A673 (cell line): ENCODE results near the gene NOCT. TPM values are rescaled to one million over a fixed set of nuclear protein-coding genes. Genes with fewer than 3 reads are reported as not detected.

Source experiments
- BruUV-seq: library from RNA; stranded (reverse); fragments of 400-500 nt; replicated peaks from 2 replicates; lab custom pipeline; 2021; lab: Mats Ljungman, UMichigan
- CTCF ChIA-PET: fragments of 300-600 bp; sonication (Branson Sonifier 250); formaldehyde crosslinking; loops from one replicate; lab custom pipeline; 2022; ENCODE audit warnings: antibody characterized with exemption; lab: Charles Lee
- POLR2A ChIA-PET: fragments of 300-600 bp; sonication (Branson Sonifier 250); formaldehyde crosslinking; loops from one replicate; lab custom pipeline; 2022; ENCODE audit warnings: antibody characterized with exemption; ENCODE audit not compliant: low non-redundant PET; lab: Charles Lee
- DNase-seq: peaks from one replicate; pipeline ENCODE4 v3.0.0-alpha.2; 2015; ENCODE audit warnings: low spot score
- H3K27ac ChIP-seq: fragments of 200-600 bp; sonication (generic); 2 replicates; pipeline ENCODE4 v1.5.1; 2016; ENCODE audit warnings: mixed run types, low read depth, mild to moderate bottlenecking, mixed read lengths, antibody characterized with exemption, low read length; ENCODE audit not compliant: poor library complexity, severe bottlenecking
- H3K27me3 ChIP-seq: fragments of 200-600 bp; sonication (generic); replicated peaks from 2 replicates; pipeline ENCODE4 v1.6.1; 2017; ENCODE audit warnings: mixed run types, low read depth, mild to moderate bottlenecking, mixed read lengths, antibody characterized with exemption, low read length; ENCODE audit not compliant: insufficient read depth, poor library complexity
- H3K36me3 ChIP-seq: fragments of 200-600 bp; sonication (generic); 2 replicates; pipeline ENCODE4 v1.6.1; 2016; ENCODE audit warnings: mixed run types, mild to moderate bottlenecking, mixed read lengths, antibody characterized with exemption, low read length; ENCODE audit not compliant: insufficient read depth, poor library complexity, severe bottlenecking
- H3K4me1 ChIP-seq: fragments of 200-600 bp; sonication (generic); 2 replicates; pipeline ENCODE4 v1.6.1; 2017; ENCODE audit warnings: mixed run types, mild to moderate bottlenecking, mixed read lengths, antibody characterized with exemption, low read length; ENCODE audit not compliant: insufficient read depth, poor library complexity, severe bottlenecking
- H3K4me3 ChIP-seq: fragments of 200-600 bp; sonication (generic); 2 replicates; pipeline ENCODE4 v1.5.1; 2016; ENCODE audit warnings: low read depth, mixed run types, mild to moderate bottlenecking, mixed read lengths, low read length; ENCODE audit not compliant: poor library complexity, severe bottlenecking
- H3K9me3 ChIP-seq: fragments of 200-600 bp; sonication (generic); 2 replicates; pipeline ENCODE4 v1.6.1; 2016; ENCODE audit warnings: mixed run types, low read depth, mild to moderate bottlenecking, mixed read lengths, antibody characterized with exemption, low read length; ENCODE audit not compliant: poor library complexity, severe bottlenecking
- EZH2 ChIP-seq: fragments of 200-600 bp; sonication (generic); IDR thresholded peaks from 2 replicates; pipeline ENCODE4 v1.6.1; 2017; ENCODE audit warnings: borderline replicate concordance, low read depth, mild to moderate bottlenecking, mixed read lengths, antibody characterized with exemption, low read length; ENCODE audit not compliant: poor library complexity, severe bottlenecking
- intact Hi-C: fragments of 100-400 bp; cut with micrococcal nuclease; formaldehyde crosslinking; loops from one replicate; pipeline ENCODE4 v1.10.0; 2022; ENCODE audit not compliant: unreplicated experiment
- total RNA-seq: library from RNA; stranded (reverse); gene quantifications from 2 replicates; pipeline ENCODE4 v1.2.3, GENCODE V29; 2021
- TF ChIP-seq, protein P1 (sequence below): fragments of 300-800, 200-600 bp; sonication (generic); conservative IDR thresholded peaks from 2 replicates; pipeline ENCODE4 v1.5.1; 2017; ENCODE audit warnings: low read depth, mild to moderate bottlenecking, antibody characterized with exemption, low read length, moderate library complexity, mixed read lengths

The NOCT gene
- total RNA-seq, 1 experiment from 2014 or later = 27.6 TPM

DNA sequence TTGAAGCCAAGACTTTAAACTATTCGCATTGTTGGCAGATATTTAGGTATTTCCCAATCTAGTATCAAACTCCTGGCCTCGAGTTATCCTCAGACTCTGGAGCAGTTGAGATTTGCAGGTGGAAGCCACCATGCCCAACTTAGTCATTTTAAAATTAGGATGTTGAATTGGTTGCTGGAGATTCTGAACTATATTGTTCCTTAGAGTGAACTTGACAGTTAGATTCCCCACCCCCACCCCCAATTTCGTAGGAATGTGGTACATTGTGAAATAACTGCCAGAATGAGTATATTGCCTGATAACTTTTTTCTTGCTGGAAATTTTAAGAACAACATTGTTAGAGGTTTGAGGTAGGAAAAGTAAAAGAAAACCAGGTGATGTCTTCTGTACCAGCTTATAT lies 2.3 kb downstream of the NOCT start:
- no peak for TF ChIP-seq EZH2
- TF ChIP-seq, protein P1, sequence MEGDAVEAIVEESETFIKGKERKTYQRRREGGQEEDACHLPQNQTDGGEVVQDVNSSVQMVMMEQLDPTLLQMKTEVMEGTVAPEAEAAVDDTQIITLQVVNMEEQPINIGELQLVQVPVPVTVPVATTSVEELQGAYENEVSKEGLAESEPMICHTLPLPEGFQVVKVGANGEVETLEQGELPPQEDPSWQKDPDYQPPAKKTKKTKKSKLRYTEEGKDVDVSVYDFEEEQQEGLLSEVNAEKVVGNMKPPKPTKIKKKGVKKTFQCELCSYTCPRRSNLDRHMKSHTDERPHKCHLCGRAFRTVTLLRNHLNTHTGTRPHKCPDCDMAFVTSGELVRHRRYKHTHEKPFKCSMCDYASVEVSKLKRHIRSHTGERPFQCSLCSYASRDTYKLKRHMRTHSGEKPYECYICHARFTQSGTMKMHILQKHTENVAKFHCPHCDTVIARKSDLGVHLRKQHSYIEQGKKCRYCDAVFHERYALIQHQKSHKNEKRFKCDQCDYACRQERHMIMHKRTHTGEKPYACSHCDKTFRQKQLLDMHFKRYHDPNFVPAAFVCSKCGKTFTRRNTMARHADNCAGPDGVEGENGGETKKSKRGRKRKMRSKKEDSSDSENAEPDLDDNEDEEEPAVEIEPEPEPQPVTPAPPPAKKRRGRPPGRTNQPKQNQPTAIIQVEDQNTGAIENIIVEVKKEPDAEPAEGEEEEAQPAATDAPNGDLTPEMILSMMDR = no peak
- Histone ChIP-seq H3K4me3 (peak overlapping the region; percentile 16), H3K9me3 (no peaks in the 10 kb centered on the region), H3K27ac (peak overlapping the region; percentile 4), H3K36me3 (no peaks in the 10 kb centered on the region), H3K27me3 (no peaks in the 10 kb centered on the region), H3K4me1 (peaks cover 44% of the 10 kb centered on the region)
- ChIA-PET CTCF (interaction anchor here (0.6 to 2.7 kb wide), 3 partner anchors 10 to 12 kb away, joined by 4 to 17 read pairs (median 5); no protein-coding TSS in a partner anchor), POLR2A (no interaction called here)
- no peak for DNase-seq
- intact Hi-C loops = no loop called here
- BruUV-seq = no TSS peak

DNA sequence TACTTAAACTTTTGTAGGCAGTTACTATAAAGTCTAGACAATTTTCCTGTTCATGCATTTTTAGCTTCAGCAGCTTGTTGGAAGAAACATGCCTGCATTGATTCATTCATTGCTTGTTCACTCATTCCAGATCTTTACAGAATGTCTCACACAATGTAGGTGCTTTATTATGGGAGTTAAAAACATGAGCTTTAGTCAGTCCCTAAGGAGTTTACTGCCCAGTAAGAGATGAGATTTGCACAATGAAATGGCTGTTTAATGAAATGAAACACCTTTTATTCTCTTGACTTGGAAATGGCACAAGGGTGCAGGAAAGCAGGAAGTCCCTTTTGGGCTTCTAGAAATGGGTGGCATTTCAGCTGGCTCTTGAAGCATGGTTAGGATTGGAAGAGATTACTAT lies 2.9 kb downstream of the NOCT start:
- Histone ChIP-seq H3K4me3 (peak overlapping the region; percentile 16), H3K27ac (peak overlapping the region; percentile 4), H3K27me3 (no peaks in the 10 kb centered on the region), H3K4me1 (peaks cover 44% of the 10 kb centered on the region), H3K36me3 (no peaks in the 10 kb centered on the region), H3K9me3 (no peaks in the 10 kb centered on the region)
- ChIA-PET CTCF (interaction anchor here (0.6 to 2.7 kb wide), 3 partner anchors 9 to 13 kb away, joined by 4 to 17 read pairs (median 5); no protein-coding TSS in a partner anchor), POLR2A (no interaction called here)
- TSS peak; percentile 26 for BruUV-seq
- TF ChIP-seq EZH2 = no peak
- TF ChIP-seq, protein P1 = no peak
- intact Hi-C loops = no loop called here
- no peak for DNase-seq

DNA sequence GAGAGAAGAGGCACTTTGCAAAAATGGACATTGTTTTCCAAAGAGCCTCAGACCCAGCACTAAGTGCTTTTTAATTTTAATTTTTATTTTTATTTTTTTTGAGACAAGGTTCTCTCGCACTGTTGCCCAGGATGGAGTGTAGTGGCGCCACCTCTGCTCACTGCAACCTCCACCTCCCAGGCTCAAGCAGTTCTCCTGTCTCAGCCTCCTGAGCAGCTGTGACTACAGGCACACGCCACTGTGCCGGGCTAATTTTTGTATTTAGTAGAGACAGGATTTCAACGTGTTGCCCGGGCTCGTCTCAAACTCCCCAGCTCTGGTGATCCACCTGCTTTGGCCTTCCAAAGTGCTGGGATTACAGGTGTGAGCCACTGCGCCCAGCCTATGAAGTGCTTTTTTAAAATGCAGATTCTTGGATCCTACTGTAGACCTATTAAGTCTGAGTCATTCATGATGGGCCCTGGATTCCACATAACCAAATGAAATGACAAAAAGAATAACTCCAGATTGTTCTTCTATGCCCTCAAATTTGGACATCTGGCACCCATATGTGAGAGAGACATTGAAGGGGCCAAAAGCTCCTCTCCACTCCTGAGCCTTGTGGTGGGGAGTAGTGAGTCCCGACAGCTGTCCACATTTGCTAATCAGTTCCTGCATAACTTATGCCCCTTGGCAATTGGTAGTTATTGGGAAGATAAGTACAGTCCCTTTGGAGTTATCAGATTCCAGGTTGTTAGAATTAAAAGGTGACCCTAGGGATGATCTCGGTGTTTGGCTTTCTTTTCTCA lies 3.6 kb downstream of the NOCT start:
- H3K4me1 ChIP-seq = peaks cover 41% of the 10 kb centered on the region
- BruUV-seq = no TSS peak
- DNase-seq = no peak
- intact Hi-C loops = no loop called here
- H3K9me3 ChIP-seq = no peaks in the 10 kb centered on the region
- no peaks in the 10 kb centered on the region for H3K27me3 ChIP-seq
- no peak for TF ChIP-seq EZH2
- TF ChIP-seq, protein P1 = no peak
- H3K27ac ChIP-seq = peak overlapping the region; percentile 4
- H3K36me3 ChIP-seq = no peaks in the 10 kb centered on the region
- POLR2A ChIA-PET = interaction anchor here (0.6 kb wide), 1 partner anchor 15 kb away, joined by 3 read pairs; no protein-coding TSS in a partner anchor
- CTCF ChIA-PET = interaction anchor here (2.7 kb wide), 1 partner anchor 11 kb away, joined by 17 read pairs; no protein-coding TSS in a partner anchor
- H3K4me3 ChIP-seq = no peak overlapping the region
